ENCODE results near the gene GTF2A1L.
"Not testable (repeated sequence)": the region's sequence is repeated elsewhere in the genome, so short reads cannot be mapped to it uniquely, and the experiment has no call there.

Gene GTF2A1L

GRCh38 chr2:48605482-48606175 lies 12.0 kb upstream of the GTF2A1L start:
- H3K4me3 ChIP-seq (ENCODE audit: control insufficient read depth, low read depth, low read length) = no peak overlapping the region
- DNase-seq (ENCODE audit: low read depth) = no peak
- TF ChIP-seq CTCF (IDR thresholded peaks at IDR 0.05; ENCODE audit: control insufficient read depth, insufficient read depth, low read depth, low read length, missing control alignments) = no peak

GRCh38 chr2:48607307-48608014 lies 10.2 kb upstream of the GTF2A1L start:
- no peak overlapping the region for H3K4me3 ChIP-seq (ENCODE audit: control insufficient read depth, low read depth, low read length)
- no peak for DNase-seq (ENCODE audit: low read depth)
- TF ChIP-seq CTCF (IDR thresholded peaks at IDR 0.05; ENCODE audit: control insufficient read depth, insufficient read depth, low read depth, low read length, missing control alignments) = no peak

- no peak overlapping the region for H3K4me3 ChIP-seq (ENCODE audit: control insufficient read depth, low read depth, low read length)
- no peak for DNase-seq (ENCODE audit: low read depth)
- TF ChIP-seq CTCF (IDR thresholded peaks at IDR 0.05; ENCODE audit: control insufficient read depth, insufficient read depth, low read depth, low read length, missing control alignments) = no peak
These were observed 4.4 kb upstream of the GTF2A1L start for GRCh38 chr2:48613211-48613610.

GRCh38 chr2:48614581-48614980 lies 3.1 kb upstream of the GTF2A1L start:
- not testable (repeated sequence) for DNase-seq (ENCODE audit: low read depth); H3K4me3 ChIP-seq (ENCODE audit: control insufficient read depth, low read depth, low read length)

GRCh38 chr2:48619526-48619925 lies 1.9 kb downstream of the GTF2A1L start:
- H3K4me3 ChIP-seq (ENCODE audit: control insufficient read depth, low read depth, low read length) = no peak overlapping the region
- TF ChIP-seq CTCF (IDR thresholded peaks at IDR 0.05; ENCODE audit: control insufficient read depth, insufficient read depth, low read depth, low read length, missing control alignments) = no peak
- no peak for DNase-seq (ENCODE audit: low read depth)

GRCh38 chr2:48620604-48621003 lies 2.9 kb downstream of the GTF2A1L start:
- DNase-seq (ENCODE audit: low read depth) = no peak
- no peak for TF ChIP-seq CTCF (IDR thresholded peaks at IDR 0.05; ENCODE audit: control insufficient read depth, insufficient read depth, low read depth, low read length, missing control alignments)
- no peak overlapping the region for H3K4me3 ChIP-seq (ENCODE audit: control insufficient read depth, low read depth, low read length)

- peak; percentile 8 for DNase-seq (ENCODE audit: low read depth)
- not testable (repeated sequence) for H3K4me3 ChIP-seq (ENCODE audit: control insufficient read depth, low read depth, low read length)
These were observed 5.0 kb downstream of the GTF2A1L start for GRCh38 chr2:48622691-48623090.
